CD4-positive, alpha-beta memory T cell (primary cell): ENCODE data around the gene KCTD16. TPM values are rescaled to one million over a fixed set of nuclear protein-coding genes. Genes with fewer than 3 reads are reported as not detected.

Source experiments
- CTCF ChIA-PET: fragments of 350-600 bp; sonication (Branson Sonifier 250); formaldehyde crosslinking; loops from one replicate; lab custom pipeline; 2021; ENCODE audit warnings: inconsistent platforms; ENCODE audit not compliant: partially characterized antibody; lab: Charles Lee
- POLR2A ChIA-PET: fragments of 350-600 bp; sonication (Branson Sonifier 250); formaldehyde crosslinking; loops from one replicate; lab custom pipeline; 2021; ENCODE audit not compliant: partially characterized antibody; lab: Charles Lee
- DNase-seq, 5 donors: peaks; one replicate each; pipeline versions ENCODE4 v3.0.0 to v3.0.0-alpha.2; 2020 to 2022; ENCODE audit warnings: mixed read lengths in 1 of 5
- H3K27ac ChIP-seq: one replicate; pipeline ENCODE4 v1.7.0; 2013; ENCODE audit warnings: low read depth, low read length
- H3K27me3 ChIP-seq: 2 replicates; pipeline ENCODE4 v1.7.0; 2013; ENCODE audit warnings: mild to moderate bottlenecking, low read length, moderate library complexity; ENCODE audit not compliant: insufficient read depth
- H3K36me3 ChIP-seq: 2 replicates; pipeline ENCODE4 v1.7.0; 2013; ENCODE audit warnings: mild to moderate bottlenecking, low read length, moderate library complexity; ENCODE audit not compliant: insufficient read depth
- H3K4me1 ChIP-seq: 2 replicates; pipeline ENCODE4 v1.7.0; 2013; ENCODE audit warnings: mild to moderate bottlenecking, low read length, moderate library complexity; ENCODE audit not compliant: insufficient read depth
- H3K4me3 ChIP-seq, 2 donors: one replicate each; pipeline ENCODE4 v1.7.0; 2013; ENCODE audit warnings: low read length in 2 of 2, mild to moderate bottlenecking in 1 of 2
- H3K9me3 ChIP-seq, 2 donors: one replicate each; pipeline ENCODE4 v1.7.0; 2013; ENCODE audit warnings: low read length in 2 of 2, control low read depth in 1 of 2; ENCODE audit not compliant: control insufficient read depth in 1 of 2
- H3K27ac Mint-ChIP-seq, 7 donors: one replicate each; pipeline ENCODE4 v1.8.0; 2020 to 2021; ENCODE audit warnings: mixed read lengths in 7 of 7, mild to moderate bottlenecking in 6 of 7, inconsistent platforms in 3 of 7, moderate library complexity in 3 of 7
- H3K27me3 Mint-ChIP-seq, 2 donors: one replicate each; pipeline ENCODE4 v1.8.0; 2020 to 2021; ENCODE audit warnings: mixed read lengths in 2 of 2
- H3K36me3 Mint-ChIP-seq, 2 donors: one replicate each; pipeline ENCODE4 v1.8.0; 2020 to 2021; ENCODE audit warnings: mixed read lengths in 2 of 2, inconsistent platforms in 1 of 2, mild to moderate bottlenecking in 1 of 2
- H3K4me1 Mint-ChIP-seq, 4 donors: one replicate each; pipeline ENCODE4 v1.8.0; 2020 to 2021; ENCODE audit warnings: mixed read lengths in 4 of 4, mild to moderate bottlenecking in 1 of 4
- H3K4me3 Mint-ChIP-seq, 8 donors: one replicate each; pipeline ENCODE4 v1.8.0; 2020 to 2021; ENCODE audit warnings: mixed read lengths in 8 of 8, mild to moderate bottlenecking in 7 of 8, moderate library complexity in 6 of 8, inconsistent platforms in 3 of 8
- H3K9me3 Mint-ChIP-seq, 8 donors: one replicate each; pipeline ENCODE4 v1.8.0; 2020 to 2021; ENCODE audit warnings: mixed read lengths in 8 of 8, mild to moderate bottlenecking in 5 of 8, inconsistent platforms in 3 of 8, moderate library complexity in 1 of 8
- intact Hi-C: fragments of 100-400 bp; cut with micrococcal nuclease; formaldehyde crosslinking; loops from one replicate; pipeline ENCODE4 v1.15.1; 2023
- polyA plus RNA-seq, 2 donors: library from polyadenylated mRNA; unstranded; fragments of 300-500 nt; fragmentation: Illumina TruSeq; gene quantifications; one replicate each; pipeline ENCODE4 v1.2.3, GENCODE V29; 2021
- total RNA-seq, 2 experiments: library from RNA; stranded (reverse); gene quantifications; one replicate each; pipeline ENCODE4 v1.2.3, GENCODE V29; 2021

The KCTD16 gene
- total and polyA plus RNA-seq, 4 experiments from 2014 or later: 0.03 to 0.20 (median 0.14) TPM; not detected in 1

DNA sequence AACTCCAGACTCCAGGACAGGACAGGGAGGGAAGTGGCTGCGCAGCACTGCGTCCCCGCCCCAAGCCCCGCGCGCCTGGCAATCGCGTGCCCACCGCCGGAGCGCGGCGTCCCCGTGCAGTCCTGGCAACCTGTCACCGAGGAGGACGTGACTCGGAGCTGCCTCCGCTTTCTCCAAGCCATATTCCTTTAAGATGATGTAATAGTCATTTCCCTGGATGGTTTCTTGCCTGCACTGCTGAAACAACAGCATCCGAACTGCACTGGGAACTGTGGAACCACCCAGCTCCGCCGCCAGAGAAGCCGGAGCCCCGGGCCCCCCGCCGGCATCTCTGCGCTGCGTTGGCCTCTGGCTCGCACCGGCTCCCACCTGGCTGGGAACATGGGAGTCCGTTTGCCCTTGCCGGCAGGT is 34.5 kb downstream of the KCTD16 start:
- Histone ChIP-seq H3K9me3 (no peaks in the 10 kb centered on the region), H3K36me3 (no peaks in the 10 kb centered on the region), H3K4me3 (no peak overlapping the region), H3K27ac (no peak overlapping the region), H3K27me3 (peaks cover 4% of the 10 kb centered on the region), H3K4me1 (no peaks in the 10 kb centered on the region)
- Mint-ChIP-seq H3K27me3 (peaks cover 34 to 48% of the 10 kb centered on the region in 2 donors), H3K9me3 (no peaks in the 10 kb centered on the region), H3K4me3 (peak overlapping the region in 1 of 8 donors; percentile 7), H3K27ac (no peak overlapping the region), H3K36me3 (no peaks in the 10 kb centered on the region), H3K4me1 (peaks cover 4 to 6% (median 5%) of the 10 kb centered on the region in 4 donors)
- no peak for DNase-seq
- POLR2A ChIA-PET: no interaction called here
- CTCF ChIA-PET: interaction anchor here (0.9 to 3.5 kb wide), 7 partner anchors 9 to 642 kb away, joined by 3 to 25 read pairs (median 12); partner anchors contain the start of genes KCTD16 and YIPF5
- intact Hi-C loops: no loop called here

DNA sequence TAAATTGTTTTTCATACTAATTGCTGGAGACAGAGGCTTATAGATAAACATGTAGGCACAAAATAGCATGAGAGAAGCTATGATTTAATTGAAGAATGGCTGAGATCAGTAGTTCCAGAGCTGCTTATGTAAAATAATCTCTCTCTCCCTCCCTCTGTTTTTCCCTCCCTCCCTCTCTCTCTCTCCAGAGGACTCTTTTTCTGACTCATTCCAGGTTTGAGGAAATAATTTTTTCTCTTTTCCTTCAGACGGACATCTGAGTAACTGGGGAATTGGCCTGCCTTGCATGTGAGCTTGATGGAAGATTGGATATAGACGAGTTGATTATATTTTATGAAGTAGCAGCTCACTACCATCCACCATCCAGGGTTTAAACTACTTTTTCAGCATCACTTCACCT is 35.5 kb downstream of the KCTD16 start:
- DNase-seq: no peak
- ChIA-PET POLR2A (no interaction called here), CTCF (interaction anchor here (0.7 to 3.5 kb wide), 3 partner anchors 8 to 376 kb away, joined by 3 to 20 read pairs (median 5); no protein-coding TSS in a partner anchor)
- Mint-ChIP-seq H3K4me1 (peaks cover 4 to 6% (median 5%) of the 10 kb centered on the region in 4 donors), H3K27me3 (peaks cover 32 to 47% of the 10 kb centered on the region in 2 donors), H3K9me3 (no peaks in the 10 kb centered on the region), H3K36me3 (no peaks in the 10 kb centered on the region), H3K4me3 (no peak overlapping the region), H3K27ac (no peak overlapping the region)
- no peak overlapping the region for H3K4me3 ChIP-seq
- H3K27ac ChIP-seq: no peak overlapping the region
- no peaks in the 10 kb centered on the region for H3K36me3 ChIP-seq
- no peaks in the 10 kb centered on the region for H3K4me1 ChIP-seq
- H3K9me3 ChIP-seq: no peaks in the 10 kb centered on the region
- H3K27me3 ChIP-seq: peaks cover 4% of the 10 kb centered on the region
- intact Hi-C loops: no loop called here

DNA sequence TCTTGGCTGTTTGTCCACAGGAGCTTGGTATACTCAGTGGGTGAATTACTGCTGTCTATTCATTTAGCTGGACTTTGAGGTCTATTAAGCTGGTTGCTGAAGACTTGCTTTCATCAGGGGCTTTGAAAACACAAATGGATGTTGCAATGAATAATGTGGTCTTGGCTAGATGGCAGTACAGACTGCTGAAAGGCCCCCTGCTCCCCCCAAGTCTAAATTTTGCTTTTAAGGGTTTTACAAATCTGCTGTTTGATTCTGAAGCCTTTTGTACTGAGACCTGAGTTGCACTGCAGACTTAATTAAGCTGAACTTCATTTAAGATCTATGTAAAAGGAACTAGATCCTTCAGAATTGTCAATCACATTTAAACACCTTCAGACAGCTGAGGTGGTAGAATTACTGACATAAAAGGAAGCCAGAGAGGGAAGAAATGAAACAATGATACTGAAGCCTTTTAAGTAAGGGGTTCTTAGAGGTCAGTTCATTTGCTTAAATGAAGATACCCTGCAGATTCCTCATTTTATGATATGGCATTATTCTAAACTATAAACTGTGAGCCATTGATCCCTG is 37.3 kb downstream of the KCTD16 start:
- Mint-ChIP-seq H3K36me3 (no peaks in the 10 kb centered on the region), H3K27me3 (peaks cover 32 to 40% of the 10 kb centered on the region in 2 donors), H3K4me1 (peaks cover 4 to 6% (median 5%) of the 10 kb centered on the region in 4 donors), H3K9me3 (no peaks in the 10 kb centered on the region), H3K27ac (no peak overlapping the region), H3K4me3 (no peak overlapping the region)
- peaks cover 4% of the 10 kb centered on the region for H3K27me3 ChIP-seq
- no peaks in the 10 kb centered on the region for H3K4me1 ChIP-seq
- intact Hi-C loops: no loop called here
- POLR2A ChIA-PET: no interaction called here
- CTCF ChIA-PET: interaction anchor here (0.8 to 1.8 kb wide), 3 partner anchors 12 to 1618 kb away, joined by 3 to 6 read pairs (median 3); no protein-coding TSS in a partner anchor
- DNase-seq: no peak
- no peaks in the 10 kb centered on the region for H3K9me3 ChIP-seq
- H3K4me3 ChIP-seq: no peak overlapping the region
- no peaks in the 10 kb centered on the region for H3K36me3 ChIP-seq
- H3K27ac ChIP-seq: no peak overlapping the region

DNA sequence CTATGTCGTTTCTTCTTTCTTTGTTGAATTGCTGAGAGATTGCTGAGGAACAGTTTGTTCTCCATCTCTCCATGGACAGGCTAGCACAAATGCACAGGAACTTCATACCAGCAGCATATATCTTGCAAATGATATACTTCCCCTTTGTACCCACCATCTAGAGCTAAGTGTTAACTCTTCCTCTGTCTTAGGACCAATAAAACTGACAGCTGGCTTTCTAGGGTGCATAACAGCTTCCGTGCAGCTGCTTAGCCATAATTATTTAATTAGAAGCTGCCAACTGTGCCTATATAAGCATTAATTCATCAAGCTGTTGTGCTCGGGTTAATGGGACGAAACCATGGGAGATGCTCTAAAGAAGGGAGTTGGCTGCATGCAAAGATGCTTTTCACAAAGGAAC is 38.7 kb downstream of the KCTD16 start:
- Mint-ChIP-seq H3K9me3 (no peaks in the 10 kb centered on the region), H3K4me1 (peaks cover 4 to 6% (median 5%) of the 10 kb centered on the region in 4 donors), H3K36me3 (no peaks in the 10 kb centered on the region), H3K4me3 (no peak overlapping the region), H3K27ac (no peak overlapping the region), H3K27me3 (peaks cover 37 to 44% of the 10 kb centered on the region in 2 donors)
- Histone ChIP-seq H3K9me3 (no peaks in the 10 kb centered on the region), H3K36me3 (no peaks in the 10 kb centered on the region), H3K4me1 (no peaks in the 10 kb centered on the region), H3K4me3 (no peak overlapping the region), H3K27me3 (peaks cover under 1% of the 10 kb centered on the region), H3K27ac (no peak overlapping the region)
- no peak for DNase-seq
- intact Hi-C loops: no loop called here
- CTCF ChIA-PET: interaction anchor here (1.4 to 1.8 kb wide), 3 partner anchors 13 to 1920 kb away, joined by 3 to 6 read pairs (median 4); no protein-coding TSS in a partner anchor
- POLR2A ChIA-PET: no interaction called here

DNA sequence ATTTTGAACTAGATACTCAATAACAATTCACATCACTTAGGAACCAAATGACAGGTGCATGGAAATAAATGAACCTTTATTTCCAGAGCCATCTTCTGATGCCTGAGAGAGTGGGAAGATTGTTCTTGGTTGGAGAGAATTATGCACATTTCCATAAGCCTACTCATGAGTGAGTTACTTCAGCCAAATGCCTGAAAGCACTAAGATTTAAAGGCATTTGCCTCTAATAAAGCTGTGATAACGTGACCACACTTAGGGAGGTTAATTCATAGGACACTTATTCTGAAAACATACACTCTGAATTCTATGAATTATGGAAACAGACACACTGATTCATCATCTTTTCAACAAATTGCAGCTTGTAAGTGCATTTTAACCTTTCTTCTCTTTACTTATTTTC is 40.0 kb downstream of the KCTD16 start:
- Mint-ChIP-seq H3K9me3 (no peaks in the 10 kb centered on the region), H3K27me3 (peaks cover 31 to 43% of the 10 kb centered on the region in 2 donors), H3K4me1 (peaks cover 0 to under 1% (median under 1%) of the 10 kb centered on the region in 4 donors), H3K27ac (no peak overlapping the region), H3K36me3 (no peaks in the 10 kb centered on the region), H3K4me3 (no peak overlapping the region)
- intact Hi-C loops: no loop called here
- Histone ChIP-seq H3K36me3 (no peaks in the 10 kb centered on the region), H3K4me1 (no peaks in the 10 kb centered on the region), H3K27me3 (no peaks in the 10 kb centered on the region), H3K4me3 (no peak overlapping the region), H3K9me3 (no peaks in the 10 kb centered on the region), H3K27ac (no peak overlapping the region)
- no peak for DNase-seq
- ChIA-PET CTCF (no interaction called here), POLR2A (no interaction called here)

DNA sequence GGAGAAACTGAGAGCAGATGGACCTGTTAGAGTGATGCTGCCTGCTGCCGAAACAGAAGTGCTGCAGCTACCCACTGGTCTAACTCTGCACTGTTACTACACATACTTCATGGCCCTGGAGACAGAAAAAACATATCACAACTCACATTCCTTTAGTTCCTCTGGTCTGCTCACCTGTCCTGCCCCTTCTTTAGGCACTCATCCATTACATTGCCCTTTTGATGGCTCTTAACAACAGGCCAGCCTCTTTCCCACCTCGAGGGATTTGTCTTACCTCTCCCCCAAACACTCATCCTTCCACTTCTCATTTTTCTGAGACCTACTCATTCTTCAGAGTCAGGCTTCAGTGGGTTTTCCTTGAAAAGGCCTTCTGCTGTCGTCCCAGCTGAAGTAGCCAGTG is 49.2 kb downstream of the KCTD16 start:
- Mint-ChIP-seq H3K9me3 (peaks cover 0 to 5% (median 0%) of the 10 kb centered on the region in 8 donors), H3K36me3 (no peaks in the 10 kb centered on the region), H3K4me1 (no peaks in the 10 kb centered on the region), H3K27ac (no peak overlapping the region), H3K27me3 (peaks cover 7 to 13% of the 10 kb centered on the region in 2 donors), H3K4me3 (no peak overlapping the region)
- DNase-seq: no peak
- no peak overlapping the region for H3K4me3 ChIP-seq
- H3K36me3 ChIP-seq: no peaks in the 10 kb centered on the region
- ChIA-PET POLR2A (no interaction called here), CTCF (no interaction called here)
- intact Hi-C loops: no loop called here
- no peaks in the 10 kb centered on the region for H3K27me3 ChIP-seq
- no peaks in the 10 kb centered on the region for H3K4me1 ChIP-seq
- H3K27ac ChIP-seq: no peak overlapping the region
- H3K9me3 ChIP-seq: no peaks in the 10 kb centered on the region

DNA sequence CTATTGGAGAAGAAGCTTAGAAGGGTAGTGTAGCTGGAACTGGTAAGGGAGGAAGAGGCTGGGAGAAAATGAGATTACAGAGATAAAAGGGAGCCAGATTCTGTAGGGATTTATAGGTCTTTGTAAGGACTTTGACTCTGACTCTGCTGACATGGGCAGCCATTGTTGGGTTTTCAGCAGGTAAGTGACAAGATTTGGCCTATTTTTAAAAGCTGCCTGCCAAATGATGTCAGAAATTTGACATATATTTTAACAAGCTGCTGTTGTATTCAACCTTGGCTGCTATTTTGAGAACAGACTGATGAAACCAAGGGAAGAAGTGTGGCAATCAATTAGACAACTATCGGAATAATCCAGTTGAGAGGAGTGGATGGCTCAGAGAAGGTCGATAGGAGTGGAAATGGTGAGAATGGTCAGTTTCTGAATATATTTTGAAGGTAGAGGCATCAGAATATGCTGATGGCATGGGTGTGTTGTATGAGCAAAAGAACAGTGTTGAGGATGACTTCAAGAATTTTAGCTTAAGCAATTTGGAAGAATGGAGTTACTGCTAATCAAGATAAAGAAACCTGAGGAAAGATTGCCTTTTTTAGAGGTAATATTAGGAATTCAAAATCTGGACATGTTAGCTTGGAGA is 56.8 kb downstream of the KCTD16 start:
- no peak for DNase-seq
- no peaks in the 10 kb centered on the region for H3K36me3 Mint-ChIP-seq
- intact Hi-C loops: no loop called here
- H3K9me3 Mint-ChIP-seq: peaks cover 0 to 1% (median 0%) of the 10 kb centered on the region in 8 donors
- H3K4me3 Mint-ChIP-seq: no peak overlapping the region
- no peaks in the 10 kb centered on the region for H3K4me1 Mint-ChIP-seq
- H3K27me3 Mint-ChIP-seq: peaks cover 4 to 6% of the 10 kb centered on the region in 2 donors
- ChIA-PET POLR2A (no interaction called here), CTCF (no interaction called here)
- H3K27ac Mint-ChIP-seq: no peak overlapping the region
- Histone ChIP-seq H3K4me3 (no peak overlapping the region), H3K27me3 (no peaks in the 10 kb centered on the region), H3K27ac (no peak overlapping the region), H3K36me3 (no peaks in the 10 kb centered on the region), H3K4me1 (no peaks in the 10 kb centered on the region), H3K9me3 (no peaks in the 10 kb centered on the region)
